Germinal center (tissue), 1 donor: ENCODE measurements around the gene SLC25A22.

Experiments
- DNase-seq: peaks from one replicate; pipeline ENCODE4 v3.0.0; 2012; ENCODE audit warnings: mixed read lengths, low spot score

Gene SLC25A22

DNA sequence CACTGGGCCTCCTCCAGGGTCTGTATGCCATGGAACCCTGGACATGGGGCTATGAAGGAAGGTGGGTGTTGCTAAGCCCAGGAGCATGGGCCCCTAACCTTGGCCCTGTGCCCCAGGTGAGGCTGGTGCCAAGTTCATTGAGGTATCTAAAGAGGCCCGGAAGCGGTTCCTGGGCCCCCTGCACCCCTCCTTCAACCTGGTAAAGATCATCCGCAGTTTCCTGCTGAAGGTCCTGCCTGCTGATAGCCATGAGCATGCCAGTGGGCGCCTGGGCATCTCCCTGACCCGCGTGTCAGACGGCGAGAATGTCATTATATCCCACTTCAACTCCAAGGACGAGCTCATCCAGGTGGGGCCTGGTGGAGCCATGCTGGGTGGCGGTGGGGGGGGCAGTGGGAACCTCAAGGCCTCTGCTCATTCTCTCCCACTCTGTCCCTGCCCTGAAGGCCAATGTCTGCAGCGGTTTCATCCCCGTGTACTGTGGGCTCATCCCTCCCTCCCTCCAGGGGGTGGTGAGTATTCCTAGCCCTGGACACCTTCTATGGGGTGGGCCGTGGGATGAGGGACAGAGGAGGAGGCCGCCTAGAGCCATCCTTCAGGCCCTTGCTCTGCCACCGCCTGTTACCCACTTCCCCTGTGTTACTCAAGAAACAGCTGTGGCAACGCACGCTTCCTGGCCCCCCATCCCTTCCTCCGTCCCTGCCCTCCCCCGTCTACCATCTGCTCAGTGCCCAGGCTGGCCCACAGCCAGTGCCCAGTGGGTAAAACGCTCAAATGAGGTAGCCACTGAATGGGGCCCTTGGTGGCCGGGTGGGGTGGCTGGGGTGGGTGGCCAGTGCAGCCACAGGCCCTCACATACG lies 23.7 kb upstream of the SLC25A22 start:
- DNase-seq = no peak

DNA sequence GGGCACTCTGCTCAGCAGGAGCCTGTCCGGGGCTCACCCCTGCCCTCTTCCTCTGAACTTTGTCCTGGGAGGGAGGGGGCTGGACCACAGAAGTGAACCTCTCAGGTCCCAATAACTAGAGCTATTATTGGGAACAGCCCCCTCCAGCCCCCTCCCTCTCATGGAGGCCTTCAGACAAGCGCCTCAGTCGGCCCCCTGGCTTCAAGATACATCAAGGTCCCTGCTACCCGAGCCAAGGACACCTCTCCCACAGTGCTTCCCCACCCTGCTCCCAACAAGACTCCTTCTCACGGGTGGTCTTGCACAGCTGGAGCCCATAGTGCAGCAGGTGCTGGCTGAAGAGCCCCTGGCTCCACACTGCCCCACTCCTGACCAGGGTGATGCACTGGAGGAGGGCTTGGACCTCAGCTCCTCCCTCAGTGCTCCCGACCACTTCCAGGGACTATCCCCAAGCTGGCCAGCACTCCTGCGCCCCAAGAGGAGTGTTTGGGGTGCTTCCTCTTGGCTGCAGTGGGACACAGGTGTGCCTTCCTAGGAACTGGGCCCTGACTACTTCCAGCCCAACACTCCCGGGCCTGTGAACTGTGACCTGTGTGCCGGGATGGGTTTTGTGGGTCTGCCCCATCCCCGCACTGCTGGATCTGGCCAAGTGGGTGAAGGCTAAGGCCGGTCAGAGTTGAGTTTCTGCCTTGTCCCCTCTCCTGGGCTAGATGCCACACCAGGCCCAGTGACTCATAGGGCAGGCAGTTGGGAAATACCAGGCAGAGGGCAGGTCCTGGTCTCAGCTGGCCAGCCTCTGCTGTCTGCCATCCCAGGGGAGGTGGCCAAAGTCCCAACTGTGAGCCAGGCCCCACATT lies 22.8 kb upstream of the SLC25A22 start:
- no peak for DNase-seq

DNA sequence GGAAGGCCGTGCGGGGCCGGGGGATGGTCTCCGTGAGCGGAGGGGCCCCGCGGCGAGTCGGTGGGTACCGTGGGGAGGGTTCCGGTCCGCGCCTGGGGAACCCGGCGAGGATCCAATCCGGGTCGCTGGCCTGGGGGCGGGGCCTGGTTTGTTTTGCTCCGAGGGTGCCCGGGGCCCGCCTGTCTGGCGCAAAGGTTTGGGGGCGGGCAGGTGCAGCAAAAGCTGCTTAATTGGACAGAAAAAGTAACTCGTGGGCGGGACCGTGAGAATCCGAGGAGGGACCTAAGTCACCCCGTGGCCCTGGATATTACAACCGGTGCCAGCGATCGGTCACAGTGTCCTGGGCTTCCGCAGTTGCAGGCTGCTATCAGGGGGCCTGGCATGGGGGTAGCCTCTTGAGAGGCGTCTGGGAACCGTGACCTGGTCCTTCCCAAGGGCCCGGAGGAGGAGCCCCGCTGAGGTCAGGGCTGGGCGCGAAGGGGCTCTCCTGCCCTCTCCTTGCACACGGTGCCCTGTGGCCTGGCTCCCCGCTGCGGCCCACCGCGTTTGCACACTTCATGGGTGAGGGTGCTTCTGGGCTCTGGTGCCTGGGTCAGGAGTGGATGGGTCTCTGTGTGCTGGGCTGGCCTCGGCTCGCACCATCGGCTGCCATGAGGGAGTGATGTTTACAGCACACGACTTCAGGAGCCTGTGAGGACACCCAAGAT lies 22.0 kb upstream of the SLC25A22 start:
- DNase-seq = peak; percentile 91

DNA sequence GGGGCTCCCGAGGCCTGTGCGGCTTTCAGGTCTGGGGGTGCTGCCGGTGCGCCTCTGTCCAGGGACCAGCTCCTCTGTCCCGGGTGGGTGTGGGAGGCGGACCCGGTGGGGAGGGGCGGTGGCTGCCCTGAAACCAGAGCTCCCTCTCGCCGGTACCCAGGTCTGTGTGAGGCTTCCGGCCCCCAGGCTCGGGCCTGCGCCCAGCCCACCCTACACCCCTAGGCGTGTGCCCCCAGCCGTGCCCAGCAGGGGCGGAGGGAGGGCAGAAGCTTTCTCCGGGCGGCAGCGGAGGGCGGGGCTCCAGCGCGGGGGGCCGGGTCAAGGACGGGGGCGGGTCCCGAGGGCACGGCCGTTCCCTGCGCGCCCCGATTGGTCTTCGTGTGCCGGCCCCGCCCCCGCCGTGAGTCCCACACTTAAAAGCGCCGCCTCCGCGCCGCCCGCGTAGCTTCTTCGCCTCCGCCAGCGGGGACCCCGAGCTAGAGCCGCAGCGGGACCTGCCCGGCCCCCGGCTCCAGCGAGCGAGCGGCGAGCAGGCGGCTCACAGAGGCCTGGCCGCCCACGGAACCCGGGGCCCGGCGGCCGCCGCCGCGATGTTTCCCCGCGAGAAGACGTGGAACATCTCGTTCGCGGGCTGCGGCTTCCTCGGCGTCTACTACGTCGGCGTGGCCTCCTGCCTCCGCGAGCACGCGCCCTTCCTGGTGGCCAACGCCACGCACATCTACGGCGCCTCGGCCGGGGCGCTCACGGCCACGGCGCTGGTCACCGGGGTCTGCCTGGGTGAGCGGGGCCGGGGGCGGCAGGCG lies 21.2 kb upstream of the SLC25A22 start:
- peak; percentile 95 for DNase-seq

DNA sequence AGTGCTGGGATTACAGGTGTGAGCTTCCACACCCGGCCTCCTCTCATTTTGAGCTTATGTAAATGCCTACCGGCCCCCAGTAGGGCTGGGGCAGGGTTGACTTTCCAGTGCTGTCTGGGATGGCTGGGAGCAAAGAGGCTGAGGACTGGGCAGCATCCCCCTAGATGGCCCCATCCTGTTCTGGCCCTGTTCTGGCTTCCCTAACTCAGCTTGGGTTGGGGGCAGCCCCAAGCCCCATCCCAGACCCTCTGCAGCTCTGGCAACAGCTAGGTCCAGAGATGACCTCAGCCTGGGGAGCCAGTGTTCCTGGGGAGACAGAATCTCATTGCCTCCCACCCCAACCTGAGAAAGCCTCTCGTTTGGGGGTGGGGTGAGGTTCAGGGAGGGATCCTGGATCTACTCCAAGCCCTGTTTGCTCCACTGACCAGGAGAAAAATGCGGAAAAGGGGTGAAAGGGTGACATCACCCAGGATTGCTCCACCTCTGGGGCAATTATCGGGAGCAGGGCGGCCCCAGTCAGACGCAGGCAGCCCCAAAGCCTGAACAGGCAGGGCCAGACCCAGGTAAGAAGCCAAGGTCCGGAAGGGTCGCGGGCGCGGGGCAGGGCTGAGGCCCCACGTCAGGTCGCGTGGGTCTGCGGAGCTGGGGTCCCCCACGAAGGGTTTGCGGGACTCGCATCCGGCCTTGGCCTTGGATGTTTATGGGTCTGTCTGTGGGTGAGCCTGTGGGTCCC lies 20.5 kb upstream of the SLC25A22 start, which contains the start of gene PNPLA2:
PNPLA2 (plus strand) TSS at position 519 of the 733 bp plus-strand sequence. CDS start 805 bp downstream, outside the sequence.
- no peak for DNase-seq

DNA sequence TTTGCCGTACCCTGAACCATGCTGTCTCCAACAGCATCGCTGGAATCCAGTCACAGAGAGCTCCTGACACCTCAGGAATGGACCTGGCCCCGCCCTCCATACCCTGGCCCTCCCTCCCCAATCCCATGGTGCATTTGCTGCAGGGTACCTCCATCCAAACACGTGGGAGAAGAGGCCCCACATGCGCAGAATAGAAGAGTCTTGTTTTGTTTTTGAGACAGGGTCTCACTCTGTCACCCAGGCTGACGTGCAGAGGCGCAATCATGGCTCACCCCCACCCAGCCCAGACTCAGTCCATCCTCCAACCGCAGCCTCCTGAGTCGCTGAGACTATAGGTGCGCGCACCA lies 18.3 kb upstream of the SLC25A22 start:
- DNase-seq = no peak

DNA sequence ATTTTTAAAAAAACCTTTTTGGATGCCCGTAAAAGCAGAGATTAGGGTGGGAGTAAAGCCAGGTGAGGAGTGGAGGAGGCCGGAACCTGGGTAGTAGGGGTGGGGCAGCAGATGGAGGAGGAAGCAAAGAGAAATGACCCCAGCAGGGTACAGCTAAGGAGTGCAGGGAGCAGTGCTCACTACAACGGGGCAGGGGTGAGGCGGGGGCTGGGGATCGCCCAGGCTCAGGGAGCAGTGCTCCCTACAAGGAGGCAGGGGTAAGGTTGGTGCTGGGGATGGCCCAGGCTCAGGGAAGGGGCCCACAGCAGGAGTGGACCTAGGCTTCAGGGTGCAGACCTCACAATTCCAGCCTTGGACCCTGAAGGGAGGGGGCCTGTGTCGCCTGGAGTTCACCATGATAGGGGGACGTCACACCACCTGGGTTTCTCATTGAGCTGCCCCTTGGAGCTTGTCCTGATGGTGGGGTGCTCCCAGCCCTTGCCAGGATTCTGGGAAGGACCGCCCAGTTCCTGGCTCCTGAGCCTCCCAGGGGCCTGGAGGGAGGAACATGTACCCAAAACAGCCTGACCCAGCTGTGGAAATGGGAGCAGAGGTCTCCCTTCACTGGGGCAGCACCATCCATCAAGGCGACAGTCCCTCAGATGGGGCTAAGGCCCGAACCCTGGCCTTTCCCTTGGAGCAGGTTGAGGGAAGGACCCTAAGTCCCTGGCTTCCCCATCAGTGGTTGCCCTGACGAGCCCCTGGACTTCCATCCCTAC lies 17.8 kb upstream of the SLC25A22 start:
- no peak for DNase-seq

DNA sequence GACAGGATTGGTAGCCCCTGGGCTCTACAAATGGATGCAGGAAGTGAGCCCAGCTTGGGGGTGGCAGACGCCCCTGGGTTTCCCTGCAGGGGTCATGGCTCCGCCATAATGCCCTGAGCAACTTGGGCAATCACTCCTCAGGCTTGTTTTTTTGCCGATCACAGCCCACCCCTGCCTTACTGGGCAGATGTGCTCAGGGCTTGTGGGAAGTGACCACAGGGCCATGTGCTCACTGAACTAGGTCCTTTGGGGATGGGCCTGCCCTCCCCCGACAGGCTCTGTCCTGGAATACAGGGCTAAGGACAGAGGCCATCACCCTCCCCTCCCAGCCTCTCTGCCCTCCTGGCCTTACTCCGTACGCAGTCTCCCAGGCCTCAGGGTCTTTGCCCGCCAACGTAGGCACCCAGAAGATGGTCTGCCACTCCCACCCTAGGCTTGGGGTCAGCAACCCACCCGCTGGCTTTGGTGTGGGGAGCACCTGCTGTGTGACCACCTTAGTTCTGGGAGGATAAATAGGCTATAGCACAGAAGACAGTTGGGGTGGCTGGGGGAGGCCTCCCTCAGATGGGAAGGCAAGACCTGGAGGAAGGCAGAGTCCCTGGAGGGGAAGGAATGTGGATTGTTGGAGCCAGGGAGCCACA lies 15.5 kb upstream of the SLC25A22 start:
- DNase-seq = no peak

DNA sequence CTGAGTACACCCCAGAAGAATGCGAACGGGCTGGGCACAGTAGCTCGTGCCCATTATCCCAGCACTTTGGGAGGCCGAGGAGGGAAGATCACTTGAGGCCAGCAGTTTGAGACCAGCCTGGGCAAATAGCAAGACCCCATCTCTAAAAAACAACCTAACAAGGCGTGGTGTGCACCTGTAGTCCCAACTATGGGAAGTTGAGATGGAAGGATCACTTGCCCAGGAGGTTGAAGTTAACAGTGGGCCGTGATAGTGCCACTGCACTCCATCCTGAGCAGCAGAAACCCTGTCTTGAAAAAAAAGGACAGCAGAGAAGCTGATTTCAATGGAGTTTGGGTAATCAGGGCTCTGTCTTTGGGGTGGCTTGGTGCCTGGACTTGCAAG lies 15.0 kb upstream of the SLC25A22 start:
- no peak for DNase-seq

DNA sequence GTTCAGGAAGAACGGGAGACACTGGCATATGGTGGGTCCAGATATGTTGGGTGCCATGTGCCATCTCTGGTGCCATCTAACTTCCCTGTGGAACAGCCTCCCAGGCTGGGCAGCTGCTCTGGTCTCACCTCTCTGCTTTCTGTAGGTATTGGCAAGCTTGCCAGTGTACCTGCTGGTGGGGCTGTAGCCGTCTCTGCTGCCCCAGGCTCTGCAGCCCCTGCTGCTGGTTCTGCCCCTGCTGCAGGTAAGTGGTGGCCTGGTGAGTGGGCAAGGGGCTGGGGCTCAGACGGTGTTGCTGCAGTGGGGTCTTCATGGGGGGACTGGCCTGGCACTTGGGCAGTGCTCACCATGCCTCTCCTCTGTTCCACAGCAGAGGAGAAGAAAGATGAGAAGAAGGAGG lies 14.3 kb upstream of the SLC25A22 start:
- DNase-seq = no peak

DNA sequence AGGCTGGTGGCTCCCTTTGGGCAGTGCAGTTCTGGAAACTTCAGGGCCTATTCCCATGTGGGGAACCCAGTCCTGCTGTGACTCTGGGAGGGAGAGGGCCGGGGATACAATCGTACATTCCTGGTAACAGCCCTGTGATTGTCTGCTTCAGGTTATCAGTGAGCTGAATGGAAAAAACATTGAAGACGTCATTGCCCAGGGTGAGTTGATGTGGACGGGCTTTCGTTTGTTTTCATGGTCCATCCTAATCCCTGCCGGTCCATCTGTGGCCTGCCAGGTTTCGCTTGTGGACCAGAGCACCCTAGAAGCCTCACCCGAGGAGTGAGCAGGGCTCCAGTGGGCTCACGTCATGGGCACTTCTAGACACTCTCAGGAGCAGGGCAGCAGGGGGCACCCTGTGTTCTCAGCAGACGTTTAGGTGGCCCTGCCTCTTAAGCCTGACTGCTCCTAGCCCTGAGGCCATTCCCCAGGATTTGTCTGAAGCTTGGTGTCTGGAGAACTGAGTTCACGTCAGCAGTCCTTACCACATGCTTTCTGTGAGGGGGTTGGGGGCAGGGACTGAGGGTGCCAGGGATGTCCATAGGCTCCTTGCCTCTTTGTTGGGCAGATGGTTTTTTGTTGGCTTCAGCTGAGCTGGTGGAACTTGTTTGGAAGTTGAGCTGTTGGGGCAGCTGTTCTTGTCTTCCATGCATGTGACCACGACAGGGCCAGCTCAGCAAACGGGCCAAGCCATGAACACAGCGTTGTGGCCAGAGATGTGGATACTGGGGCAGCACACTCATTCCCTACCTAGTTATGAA lies 13.6 kb upstream of the SLC25A22 start:
- DNase-seq = no peak

DNA sequence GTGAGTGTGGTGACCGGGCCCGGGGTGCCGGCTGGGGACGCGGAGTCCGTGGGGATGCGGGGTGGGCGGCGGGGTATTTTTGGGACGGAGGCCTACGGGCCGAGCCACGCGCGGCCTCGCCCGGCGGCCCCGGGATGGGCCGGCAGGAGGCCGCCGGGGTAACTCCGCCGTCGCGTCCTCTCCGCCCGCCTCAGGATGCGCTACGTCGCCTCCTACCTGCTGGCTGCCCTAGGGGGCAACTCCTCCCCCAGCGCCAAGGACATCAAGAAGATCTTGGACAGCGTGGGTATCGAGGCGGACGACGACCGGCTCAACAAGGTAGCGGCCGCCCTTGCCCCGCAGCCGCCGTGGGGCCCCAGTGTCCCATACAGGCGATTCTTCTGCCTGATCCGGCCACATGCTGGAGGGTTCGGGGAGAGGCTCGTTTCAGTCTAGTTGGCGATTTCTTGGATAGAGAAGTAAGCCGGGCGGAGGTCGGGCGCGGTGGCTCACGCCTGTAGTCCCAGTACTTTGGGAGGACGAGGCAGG lies 12.0 kb upstream of the SLC25A22 start:
- no peak for DNase-seq

DNA sequence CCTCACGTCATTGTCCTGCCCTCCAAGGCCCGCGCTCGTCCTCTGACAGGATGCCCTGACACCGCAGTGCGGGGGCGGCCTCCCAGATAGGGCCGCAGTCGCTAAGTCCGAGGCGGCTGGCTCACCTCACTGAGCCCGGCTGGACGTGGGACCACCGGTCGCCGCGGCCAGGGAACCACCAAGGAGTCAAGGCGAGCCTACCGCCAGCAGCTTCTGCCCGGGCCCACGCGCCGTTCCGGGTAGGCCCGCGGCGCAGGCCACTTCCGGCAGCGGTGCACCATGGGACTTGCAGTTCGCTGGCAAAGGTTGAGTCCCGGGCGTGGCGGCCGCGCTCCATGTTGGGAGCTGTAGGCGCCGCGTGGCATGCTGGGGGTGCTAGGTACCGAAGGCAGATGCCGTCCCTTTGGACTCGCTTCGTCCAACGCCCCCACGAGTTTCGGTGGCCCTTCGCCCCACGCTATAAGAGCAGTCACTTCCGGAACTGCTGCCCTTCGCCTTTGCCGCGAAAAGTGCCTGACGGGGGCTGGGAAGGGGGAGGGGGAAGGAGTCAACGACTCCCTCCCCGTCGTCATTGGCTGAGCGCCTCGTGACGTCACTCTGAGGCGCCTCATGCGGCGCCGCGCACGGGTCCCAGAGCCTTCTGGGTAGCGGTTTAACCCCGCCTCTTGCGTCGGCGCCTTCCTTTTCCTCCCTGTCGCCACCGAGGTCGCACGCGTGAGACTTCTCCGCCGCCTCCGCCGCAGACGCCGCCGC lies 11.4 kb upstream of the SLC25A22 start, which contains the start of gene RPLP2:
RPLP2 (plus strand) TSS at position 681 of the 753 bp plus-strand sequence. CDS start 268 bp downstream, outside the sequence.
- DNase-seq = peak; percentile 96

DNA sequence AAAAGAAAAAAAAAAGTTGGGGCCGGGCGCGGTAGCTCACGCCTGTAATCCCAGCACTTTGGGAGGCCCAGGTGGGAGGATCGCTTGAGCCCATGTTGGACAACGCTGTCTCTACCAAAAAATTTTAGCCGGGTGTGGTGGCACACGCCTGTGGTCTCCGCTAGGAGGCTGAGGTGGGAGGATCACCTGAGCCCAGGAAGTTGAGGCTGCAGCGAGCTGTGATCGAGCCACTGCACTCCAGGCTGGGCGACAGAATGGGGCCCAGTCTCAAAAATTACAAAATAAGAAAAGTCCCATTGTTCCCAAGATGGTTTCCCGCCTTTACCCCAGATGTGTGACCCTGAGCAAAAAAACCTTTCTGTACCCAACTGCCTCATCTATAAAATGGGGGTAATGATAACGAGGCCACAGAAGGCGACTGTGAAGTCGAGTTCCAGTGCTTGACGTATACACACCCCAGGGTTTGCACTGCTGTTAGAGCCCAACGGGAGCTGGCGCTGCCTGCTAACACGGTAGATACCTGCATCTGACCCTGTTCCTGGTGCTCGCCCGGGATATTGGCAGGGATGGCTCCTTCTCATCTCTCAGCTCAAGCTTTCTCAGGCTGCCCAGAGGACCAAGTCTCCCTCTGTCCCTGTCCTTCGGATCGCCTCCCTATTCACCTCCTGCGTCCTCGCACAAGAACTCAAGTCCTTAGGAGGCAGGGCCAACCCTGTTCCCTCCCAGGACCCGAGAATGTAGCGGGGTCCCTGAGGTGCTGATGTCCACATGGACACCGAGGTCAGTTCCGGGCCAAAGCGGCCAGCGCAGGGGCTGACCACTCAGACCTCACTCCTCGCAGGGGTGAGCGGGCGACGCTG lies 10.6 kb upstream of the SLC25A22 start:
- no peak for DNase-seq

DNA sequence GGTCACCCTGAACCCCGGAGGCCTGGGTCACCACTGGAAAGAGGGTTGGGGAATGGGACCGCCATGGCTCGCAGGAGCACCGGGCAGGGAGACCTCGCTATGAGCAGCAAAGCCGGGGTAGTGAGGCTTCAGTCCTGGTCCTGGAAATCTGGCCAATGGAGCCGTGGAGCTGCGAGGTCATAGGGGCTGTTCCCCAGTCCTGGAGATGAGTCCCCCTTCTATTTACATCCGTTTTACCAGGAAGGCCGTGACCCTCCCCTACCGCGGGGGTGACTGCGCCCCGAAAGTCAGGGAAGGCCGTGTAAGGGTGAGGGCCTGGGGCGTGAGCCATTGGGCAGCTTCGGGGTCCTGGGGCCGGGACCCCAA lies 6.5 kb upstream of the SLC25A22 start:
- DNase-seq = no peak

DNA sequence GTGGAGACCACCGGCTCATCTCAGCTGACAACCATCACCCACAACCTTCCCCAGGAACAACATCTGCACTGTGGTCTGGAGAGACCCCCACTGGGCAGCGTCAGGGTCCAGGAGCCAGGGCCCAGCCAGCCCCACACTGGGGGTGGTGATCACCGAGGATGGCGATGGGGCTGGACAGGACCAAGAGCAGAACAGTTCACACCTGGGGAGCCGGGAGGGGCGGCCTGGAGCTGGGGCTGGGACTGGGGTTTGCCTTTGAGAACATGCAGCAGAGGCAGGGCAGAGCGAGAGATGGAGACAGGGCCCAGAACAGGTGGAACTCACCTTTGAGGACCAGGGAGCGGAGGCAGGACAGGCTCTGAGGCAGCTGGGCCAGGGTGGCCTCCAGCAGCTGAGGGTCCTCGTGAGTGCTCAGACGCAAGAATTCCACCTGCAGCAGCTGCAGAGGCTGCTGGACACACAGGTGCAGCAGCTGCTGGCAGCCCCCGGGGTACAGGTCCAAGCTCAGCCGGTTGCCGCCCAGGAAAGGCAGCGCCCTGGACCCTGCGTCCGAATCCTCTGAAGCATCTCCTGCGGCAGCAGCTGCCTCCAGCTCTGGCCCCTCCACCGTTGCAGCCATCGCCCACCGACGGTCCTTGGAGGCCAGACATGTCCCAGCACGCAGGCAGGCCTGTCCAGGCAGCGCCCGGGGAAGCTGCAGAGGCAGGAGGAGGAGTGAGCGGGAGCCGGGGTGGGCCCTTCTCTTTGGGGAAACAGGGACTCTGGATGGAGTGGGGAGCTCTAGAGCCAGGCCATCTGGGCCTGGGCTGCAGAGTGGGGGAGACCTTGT lies 5.9 kb upstream of the SLC25A22 start:
- DNase-seq = no peak
